H54 (cell line): ENCODE results near the gene NCOR2.
A peak's percentile ranks its signal among the peaks of the same experiment; 100 is the strongest.

Source experiments
- DNase-seq: peaks from one replicate; pipeline ENCODE4 v3.0.0; 2011; ENCODE audit warnings: low spot score, mixed read lengths; ENCODE audit not compliant: insufficient read length
- FAIRE-seq: peaks from 3 replicates; lab custom pipeline; 2011; peaks lifted over from hg19 to GRCh38; lab: Jason Lieb, UNC
- POLR2A ChIP-seq: IDR thresholded peaks from 2 replicates; pipeline ENCODE4 v1.6.1; 2011; ENCODE audit warnings: low read depth, mild to moderate bottlenecking, low read length

NCOR2 gene

GRCh38 chr12:124566997-124567672 is at the start of gene NCOR2:
Gene NCOR2, minus strand, starts transcription at chr12:124567612. Its CDS starts 72,361 bp downstream, at chr12:124495251.
- TF ChIP-seq POLR2A = peak; percentile 51; the same call in 1 of the 2 replicates
- DNase-seq (peak; percentile 58), FAIRE-seq (no peak)

DNA sequence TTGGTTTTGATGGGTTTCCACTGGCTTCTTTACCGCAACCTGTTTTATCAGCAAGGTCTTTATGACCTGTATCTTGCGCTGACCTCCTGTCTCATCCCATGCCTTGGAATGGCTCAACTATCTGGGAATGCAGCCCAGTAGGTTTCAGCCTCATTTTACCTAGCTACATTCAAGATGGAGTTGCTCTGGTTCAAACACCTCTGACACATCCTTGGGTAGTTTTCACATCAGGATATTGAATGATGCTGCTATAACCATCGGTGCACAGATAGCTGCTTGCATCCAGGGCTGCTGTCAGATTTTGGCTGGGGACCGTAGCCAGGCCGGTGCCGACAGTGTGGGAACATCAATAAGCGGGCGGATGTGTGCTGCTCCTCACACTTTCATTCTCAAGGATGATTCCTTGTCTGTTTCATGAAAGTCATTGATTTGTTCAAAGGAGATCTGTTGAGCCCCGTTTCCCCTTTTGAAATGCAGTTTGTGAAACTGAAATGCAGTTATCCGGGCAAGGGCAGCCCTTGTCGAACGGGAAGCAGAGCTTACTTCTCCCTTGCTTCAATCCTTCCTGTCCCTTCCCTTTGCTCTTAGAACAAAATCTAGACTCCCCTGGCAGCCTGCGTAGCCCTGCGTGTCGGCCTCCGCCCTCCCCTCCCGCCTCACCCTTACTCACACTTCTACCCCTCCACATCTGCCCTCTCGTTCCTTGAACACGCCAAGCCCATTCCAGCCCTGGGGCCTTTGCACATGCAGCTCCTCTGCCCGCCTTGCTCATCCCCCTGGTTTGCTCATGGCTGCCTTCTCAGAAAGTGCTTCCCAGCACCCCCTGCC is 49.2 kb upstream of the NCOR2 start:
- no peak for TF ChIP-seq POLR2A
- FAIRE-seq (no peak), DNase-seq (no peak)

GRCh38 chr12:124614512-124615292 is 47.3 kb upstream of the NCOR2 start:
- FAIRE-seq (no peak), DNase-seq (no peak)
- TF ChIP-seq POLR2A = no peak

- no peak for TF ChIP-seq POLR2A
- FAIRE-seq (no peak), DNase-seq (no peak)
Measured at GRCh38 chr12:124613151-124613585, 45.8 kb upstream of the NCOR2 start.

GRCh38 chr12:124612410-124612680 is 44.9 kb upstream of the NCOR2 start:
- DNase-seq (no peak), FAIRE-seq (no peak)
- no peak for TF ChIP-seq POLR2A

GRCh38 chr12:124611559-124612409 is 44.4 kb upstream of the NCOR2 start:
- no peak for TF ChIP-seq POLR2A
- DNase-seq (no peak), FAIRE-seq (no peak)

DNA sequence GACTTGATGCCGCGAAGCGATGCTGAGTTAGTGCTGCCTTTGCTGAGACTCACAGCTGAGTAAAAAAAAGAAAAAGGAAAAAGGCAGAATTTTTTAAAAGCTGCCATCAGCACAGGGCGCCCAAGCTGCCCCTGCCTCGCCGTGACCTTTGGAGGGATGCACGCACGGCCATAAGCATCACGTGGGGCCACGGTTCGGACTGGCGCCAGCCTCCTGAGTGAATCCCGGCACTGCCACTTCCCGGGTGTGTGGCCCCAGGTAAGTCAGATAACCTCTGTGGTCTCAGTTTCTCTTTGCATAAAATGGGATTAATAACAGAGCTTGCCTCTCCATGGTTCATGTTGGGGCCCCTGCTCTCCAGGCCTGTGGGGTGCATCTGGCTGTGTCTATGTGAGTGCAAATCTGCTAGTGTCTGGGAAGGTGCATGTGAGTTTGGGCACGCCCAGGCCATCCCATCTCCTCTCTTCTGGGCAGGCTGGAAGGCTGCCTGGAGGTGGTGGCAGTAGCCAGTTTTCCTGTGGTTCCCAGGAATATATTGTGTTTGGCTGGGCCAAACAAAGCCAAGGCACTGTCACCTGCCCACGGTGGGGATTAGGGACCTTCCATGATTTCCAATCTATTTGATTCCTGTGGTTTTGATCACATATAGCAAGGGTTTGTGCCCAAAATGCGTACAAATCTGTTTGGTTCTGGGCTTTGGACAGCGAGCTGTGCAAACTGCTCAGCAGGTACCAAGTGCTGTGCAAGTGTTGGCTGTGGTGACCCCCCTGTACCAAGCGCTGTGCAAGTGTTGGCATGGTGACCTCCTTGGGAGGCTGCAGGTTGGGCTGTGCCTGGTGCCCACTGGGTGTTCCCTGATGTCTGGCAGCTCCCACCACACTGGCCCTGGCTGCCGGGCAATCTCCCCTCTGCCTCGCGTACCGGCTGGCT is 43.5 kb upstream of the NCOR2 start:
- DNase-seq (no peak), FAIRE-seq (no peak)
- TF ChIP-seq POLR2A = no peak

GRCh38 chr12:124610021-124610612 is 42.7 kb upstream of the NCOR2 start:
- FAIRE-seq (no peak), DNase-seq (no peak)
- no peak for TF ChIP-seq POLR2A

- no peak for FAIRE-seq
- TF ChIP-seq POLR2A = no peak
- DNase-seq = peak; percentile 45
Measured at GRCh38 chr12:124609041-124609989, 41.9 kb upstream of the NCOR2 start.

DNA sequence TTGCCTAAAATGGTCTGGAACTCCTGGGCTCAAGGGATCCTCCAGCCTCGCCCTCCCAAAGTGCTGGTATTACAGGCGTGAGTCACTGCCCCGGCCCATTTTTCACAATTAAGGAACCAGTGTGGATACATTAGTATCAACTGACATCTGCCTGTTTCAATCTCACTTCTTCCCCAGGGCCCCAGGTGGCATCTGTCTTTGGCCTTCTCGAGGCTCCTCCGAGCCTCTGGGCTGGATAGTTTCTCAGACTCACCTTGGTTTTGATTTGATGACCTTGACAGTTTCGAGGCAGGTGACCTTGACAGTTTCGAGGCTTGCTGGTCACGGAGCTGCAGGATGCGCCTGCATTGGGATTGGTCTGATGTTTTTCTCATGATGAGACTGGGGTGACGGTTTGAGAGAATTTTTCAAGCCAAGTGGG is 41.0 kb upstream of the NCOR2 start:
- DNase-seq (no peak), FAIRE-seq (no peak)
- no peak for TF ChIP-seq POLR2A
